Subcutaneous adipose tissue (tissue), 4 donors: ENCODE measurements around the gene HSD11B1L. TPM values are rescaled to one million over a fixed set of nuclear protein-coding genes. Genes with fewer than 3 reads are reported as not detected.

Experiments used
- total RNA-seq, 4 donors: library from RNA; depleted of rRNA; stranded (reverse); fragments of >200 nt; gene quantifications; one replicate each; pipeline ENCODE4 v1.1.0, GENCODE V29; 2016
- TF ChIP-seq, protein P1 (sequence below): fragments of 450-650 bp; IDR thresholded peaks from one replicate; pipeline ENCODE4 v1.5.1; 2016; ENCODE audit warnings: low read depth, mild to moderate bottlenecking, control low read depth, antibody characterized with exemption, moderate library complexity

HSD11B1L gene
- total RNA-seq, 4 donors from 2014 or later: 4.1 to 13.4 (median 7.6) TPM

DNA sequence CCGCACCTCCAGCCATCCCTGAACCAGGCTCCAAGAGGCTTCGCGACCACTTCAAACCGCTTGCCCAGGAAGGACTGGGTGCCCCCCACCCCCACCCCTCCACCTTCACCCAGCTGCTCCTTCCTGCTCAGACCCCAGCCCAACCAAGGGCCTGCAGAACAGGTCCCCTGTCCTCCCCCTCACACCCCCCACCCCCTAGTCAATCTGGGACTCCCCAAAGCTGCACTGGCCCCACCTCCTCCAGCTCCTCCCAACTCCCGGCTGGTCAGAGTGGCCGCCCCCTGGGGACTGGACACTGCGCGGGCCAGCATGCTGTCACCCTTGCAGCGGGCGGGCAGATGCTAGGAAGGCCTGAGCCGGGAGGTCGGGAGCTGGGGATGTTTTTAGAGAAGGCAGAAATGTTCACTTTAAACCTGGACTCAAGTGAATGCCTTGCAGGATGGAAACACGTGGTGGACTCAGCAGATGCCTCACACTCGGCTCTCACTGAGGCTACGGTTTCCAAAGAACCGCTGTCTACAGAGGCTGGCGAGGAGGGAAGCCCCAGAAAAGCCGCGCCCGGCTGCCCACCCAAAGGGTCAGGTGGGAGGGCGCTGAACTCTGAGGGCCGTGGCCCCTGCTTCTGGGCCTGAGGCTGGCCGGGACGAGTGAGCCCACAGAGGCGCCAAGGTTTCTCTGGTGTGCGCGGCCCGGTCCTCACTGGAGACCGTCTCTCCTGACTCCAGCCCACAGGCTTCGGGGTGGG is 17.2 kb downstream of the HSD11B1L start:
- TF ChIP-seq, protein P1, sequence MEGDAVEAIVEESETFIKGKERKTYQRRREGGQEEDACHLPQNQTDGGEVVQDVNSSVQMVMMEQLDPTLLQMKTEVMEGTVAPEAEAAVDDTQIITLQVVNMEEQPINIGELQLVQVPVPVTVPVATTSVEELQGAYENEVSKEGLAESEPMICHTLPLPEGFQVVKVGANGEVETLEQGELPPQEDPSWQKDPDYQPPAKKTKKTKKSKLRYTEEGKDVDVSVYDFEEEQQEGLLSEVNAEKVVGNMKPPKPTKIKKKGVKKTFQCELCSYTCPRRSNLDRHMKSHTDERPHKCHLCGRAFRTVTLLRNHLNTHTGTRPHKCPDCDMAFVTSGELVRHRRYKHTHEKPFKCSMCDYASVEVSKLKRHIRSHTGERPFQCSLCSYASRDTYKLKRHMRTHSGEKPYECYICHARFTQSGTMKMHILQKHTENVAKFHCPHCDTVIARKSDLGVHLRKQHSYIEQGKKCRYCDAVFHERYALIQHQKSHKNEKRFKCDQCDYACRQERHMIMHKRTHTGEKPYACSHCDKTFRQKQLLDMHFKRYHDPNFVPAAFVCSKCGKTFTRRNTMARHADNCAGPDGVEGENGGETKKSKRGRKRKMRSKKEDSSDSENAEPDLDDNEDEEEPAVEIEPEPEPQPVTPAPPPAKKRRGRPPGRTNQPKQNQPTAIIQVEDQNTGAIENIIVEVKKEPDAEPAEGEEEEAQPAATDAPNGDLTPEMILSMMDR: no peak

DNA sequence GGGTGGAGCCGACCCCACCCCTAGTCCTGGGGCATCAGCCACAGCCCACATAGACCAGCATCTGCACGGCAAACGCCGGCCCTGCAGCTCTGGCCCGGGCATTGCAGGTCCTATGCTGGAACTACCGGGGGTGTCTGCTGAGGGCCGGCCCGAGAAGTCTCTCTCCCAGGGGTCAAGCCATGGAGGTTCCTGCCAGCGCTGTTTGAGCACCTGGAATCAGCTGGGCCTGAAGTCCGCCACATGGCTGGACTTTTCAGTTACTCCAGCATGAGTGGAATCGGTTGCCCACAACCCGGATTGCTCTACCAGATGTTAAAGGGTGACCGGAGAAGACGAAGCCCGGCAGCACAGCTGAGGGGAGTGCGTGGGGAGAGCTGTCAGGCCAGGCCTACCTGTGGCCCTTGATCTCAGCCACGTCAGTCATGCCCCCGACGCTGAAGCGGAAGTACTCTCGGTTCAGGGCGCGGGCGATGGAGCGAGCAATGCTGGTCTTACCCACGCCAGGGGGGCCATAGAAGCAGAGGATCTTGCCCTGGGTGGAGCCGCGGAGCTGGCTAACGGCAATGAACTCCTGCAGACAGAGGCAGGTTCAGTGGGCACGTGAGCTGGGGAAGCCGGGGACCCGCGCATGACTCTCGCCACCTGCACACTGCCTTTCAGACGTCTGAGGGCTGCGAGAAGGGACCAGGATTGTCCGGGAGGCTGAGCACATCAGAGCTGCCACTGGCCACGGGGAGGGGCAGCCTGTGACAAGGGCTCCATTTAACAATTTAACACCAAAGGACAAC is 18.0 kb downstream of the HSD11B1L start:
- TF ChIP-seq, protein P1: no peak

DNA sequence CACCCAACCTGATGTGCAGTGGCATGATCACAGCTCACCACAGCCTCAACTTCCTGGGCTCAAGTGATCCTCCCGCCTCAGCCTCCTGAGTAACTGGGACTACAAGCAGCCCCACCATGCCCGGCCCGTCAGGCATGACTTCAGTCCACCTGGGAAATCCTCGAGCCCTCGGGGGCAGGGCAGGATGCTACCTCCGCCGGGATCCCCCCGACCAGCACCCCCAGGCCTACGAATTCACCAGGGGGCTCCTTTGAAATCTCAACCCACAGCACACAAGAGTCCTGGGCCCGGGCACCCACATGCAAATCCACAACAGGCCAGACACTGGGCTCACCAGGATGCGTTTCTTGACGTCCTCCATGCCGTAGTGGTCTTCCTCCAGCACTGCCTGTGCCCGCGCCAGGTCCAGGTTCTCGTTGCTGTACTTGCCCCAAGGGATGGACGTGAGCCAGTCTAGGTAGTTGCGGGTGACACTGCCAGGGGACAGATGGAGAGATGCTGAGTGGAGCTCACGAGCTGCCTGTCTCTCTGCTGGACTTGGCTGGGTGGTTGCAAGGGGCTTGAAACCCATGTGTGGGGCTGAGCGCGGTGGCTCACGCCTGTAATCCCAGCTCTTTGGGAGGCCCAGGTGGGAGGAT is 19.7 kb downstream of the HSD11B1L start:
- TF ChIP-seq, protein P1: no peak

DNA sequence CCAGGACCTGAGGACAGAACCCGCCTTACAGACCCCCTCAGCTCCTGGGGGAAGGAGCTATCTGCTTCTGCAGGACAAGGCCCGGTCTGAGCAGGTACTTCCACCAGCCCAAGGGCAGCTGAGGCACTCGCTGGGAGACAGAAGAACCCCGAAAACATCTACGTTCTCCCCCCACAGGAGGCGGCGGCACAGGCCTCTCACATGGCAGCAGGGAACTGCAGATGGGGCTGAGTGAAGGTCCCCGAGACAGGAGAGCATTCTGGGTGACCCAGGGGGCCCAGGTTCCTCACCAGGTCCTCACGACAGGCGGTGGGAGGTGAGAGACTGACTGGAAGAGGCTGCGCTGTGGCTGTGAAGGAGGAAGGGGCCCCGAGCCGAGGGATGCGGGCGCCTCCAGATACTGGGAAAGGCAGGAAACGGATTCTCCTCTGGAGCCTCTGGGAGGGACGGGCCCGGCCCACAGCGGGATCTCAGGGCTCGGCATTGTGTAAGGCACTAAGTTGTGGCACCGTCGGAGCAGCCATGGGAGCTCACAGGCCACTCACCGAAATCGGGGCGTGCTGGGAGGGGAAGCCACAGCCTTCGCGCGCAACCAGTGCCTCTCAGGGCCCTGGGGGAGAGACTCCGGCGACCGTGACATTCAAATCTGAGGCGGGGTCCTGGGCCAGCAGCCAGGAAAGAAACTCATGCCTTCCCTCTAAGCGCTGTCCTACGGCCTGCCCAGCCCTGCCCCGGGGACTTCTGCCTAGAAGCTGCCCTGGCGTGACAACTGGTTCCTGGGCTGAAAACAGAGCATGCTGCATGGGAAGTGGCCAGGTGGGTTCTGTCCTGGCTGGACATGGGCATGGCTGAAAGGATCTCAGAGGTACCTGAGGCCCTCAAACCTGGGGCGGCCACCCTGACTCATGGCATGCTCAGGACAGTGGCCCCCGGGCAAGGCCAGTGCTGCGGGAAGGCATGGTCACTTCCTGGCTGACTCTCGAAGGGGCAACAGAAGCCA is 23.3 kb downstream of the HSD11B1L start:
- TF ChIP-seq, protein P1: no peak

DNA sequence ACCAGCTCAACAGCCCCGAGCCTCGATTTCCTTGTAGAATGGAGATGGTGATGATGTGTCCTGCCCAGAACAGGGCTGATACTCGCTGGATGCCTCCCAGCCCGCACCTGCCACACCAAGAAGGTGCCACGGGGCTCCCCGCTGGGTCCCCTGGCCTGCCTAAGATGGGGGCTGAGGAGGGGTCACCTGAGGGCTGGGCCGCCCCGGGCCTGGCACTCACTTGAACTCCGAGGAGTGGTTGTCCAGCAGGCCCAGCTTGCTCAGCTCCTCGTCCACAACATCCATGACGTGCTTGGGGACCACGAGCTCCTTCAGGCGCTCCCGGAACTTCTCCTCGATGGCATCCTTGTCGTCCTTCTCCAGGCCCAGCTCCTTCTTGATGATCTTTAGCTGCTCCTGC is 24.7 kb downstream of the HSD11B1L start:
- TF ChIP-seq, protein P1: no peak

DNA sequence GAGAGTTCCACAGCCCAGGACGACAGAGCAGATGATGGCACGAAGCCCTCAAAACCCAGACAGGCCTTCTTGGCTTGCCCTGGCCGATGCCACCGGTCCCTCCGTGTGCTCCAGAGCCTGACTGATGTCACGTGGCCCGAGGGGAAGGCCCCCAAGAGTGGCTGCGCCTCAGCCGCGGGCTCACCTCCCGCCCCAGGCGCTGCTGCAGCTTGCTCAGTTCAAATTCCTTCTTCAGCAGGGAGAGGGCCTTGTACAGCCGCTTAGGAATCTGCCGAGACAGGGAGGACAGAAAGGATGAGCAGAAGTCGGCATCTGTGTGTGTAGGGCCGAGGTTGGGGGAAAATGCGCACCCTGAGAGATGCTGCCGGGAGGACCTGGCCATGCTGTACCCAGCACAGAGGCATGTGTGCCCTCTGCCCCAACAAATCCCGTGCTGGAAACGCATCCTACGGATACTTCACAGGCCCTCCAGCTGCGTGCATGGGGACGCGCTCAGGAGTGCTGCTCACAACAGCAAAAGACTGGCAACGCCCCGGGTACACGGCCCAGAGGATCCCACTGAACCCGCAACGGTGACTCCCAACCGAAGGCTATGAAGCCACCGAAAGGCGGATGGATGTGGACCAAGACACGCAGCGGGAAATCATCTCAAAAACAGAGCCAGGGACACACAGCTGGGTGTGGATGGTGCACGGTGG is 26.2 kb downstream of the HSD11B1L start:
- TF ChIP-seq, protein P1: no peak
